HG03521 (cell line): ENCODE measurements around the gene RRP36.
"Not testable (repeated sequence)": the region's sequence is repeated elsewhere in the genome, so short reads cannot be mapped to it uniquely, and the experiment has no call there.

Experiments
- ATAC-seq: cut with Tn5 transposase; IDR thresholded peaks from one replicate; pipeline ENCODE4 v1.9.1; 2021; ENCODE audit warnings: mild to moderate bottlenecking, moderate library complexity; ENCODE audit not compliant: unreplicated experiment

The RRP36 gene

GRCh38 chr6:43021270-43022047, at the start of gene RRP36:
TSS of gene RRP36 (plus strand) at chr6:43021623. CDS start at chr6:43021655, 32 bp downstream.
- ATAC-seq, result peak; percentile 73

DNA sequence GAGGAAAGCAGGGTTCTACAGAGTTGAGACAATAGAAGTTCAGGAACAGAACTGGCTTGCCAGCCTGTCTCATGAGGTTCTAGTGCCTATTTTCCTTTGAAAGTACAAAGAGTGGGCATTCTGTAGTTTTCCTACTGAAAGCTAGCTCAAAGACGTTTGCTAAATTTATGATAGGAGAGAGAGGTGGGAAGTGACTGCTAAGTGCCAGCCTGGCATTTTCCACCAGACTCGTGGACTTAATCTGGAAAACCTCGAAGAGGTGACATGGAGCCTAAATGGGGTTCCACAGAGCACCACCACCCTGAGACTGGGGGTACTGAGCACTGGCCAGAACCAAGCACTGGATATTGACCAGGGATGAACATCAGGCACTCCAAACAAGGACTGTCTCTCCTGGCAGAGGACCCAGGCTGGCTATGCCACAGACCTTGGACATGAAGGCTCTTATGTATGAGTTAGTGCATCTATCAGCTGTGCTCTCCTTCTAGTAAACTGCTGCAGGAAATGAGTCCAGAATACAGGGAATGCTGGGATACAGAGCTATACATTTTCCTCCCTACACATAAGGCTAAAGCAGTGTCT, 49.6 kb upstream of the RRP36 start:
- ATAC-seq, result no peak

DNA sequence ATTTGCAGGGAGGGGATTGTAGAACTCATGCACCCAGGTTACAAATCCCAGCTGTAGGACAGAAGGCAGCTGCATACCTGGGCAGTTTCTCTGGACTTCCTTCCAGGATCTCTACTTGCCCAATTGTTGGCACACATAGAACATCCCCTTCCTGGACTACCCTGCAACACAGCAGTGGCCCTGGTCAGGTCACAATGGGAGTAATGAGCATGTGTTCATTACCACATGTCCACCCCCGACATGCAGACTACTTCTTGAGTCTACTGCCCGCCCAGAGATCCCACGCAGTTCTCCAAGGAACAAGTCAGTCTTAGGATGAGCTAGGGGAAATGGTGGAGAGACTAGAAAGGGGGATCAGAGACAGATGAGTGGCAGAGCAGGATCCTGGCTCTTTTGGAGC, 47.5 kb upstream of the RRP36 start:
- ATAC-seq, result no peak

GRCh38 chr6:42974919-42975505, 46.4 kb upstream of the RRP36 start:
- ATAC-seq, result no peak

GRCh38 chr6:42978487-42978838, 43.0 kb upstream of the RRP36 start:
- peak; percentile 28 for ATAC-seq

DNA sequence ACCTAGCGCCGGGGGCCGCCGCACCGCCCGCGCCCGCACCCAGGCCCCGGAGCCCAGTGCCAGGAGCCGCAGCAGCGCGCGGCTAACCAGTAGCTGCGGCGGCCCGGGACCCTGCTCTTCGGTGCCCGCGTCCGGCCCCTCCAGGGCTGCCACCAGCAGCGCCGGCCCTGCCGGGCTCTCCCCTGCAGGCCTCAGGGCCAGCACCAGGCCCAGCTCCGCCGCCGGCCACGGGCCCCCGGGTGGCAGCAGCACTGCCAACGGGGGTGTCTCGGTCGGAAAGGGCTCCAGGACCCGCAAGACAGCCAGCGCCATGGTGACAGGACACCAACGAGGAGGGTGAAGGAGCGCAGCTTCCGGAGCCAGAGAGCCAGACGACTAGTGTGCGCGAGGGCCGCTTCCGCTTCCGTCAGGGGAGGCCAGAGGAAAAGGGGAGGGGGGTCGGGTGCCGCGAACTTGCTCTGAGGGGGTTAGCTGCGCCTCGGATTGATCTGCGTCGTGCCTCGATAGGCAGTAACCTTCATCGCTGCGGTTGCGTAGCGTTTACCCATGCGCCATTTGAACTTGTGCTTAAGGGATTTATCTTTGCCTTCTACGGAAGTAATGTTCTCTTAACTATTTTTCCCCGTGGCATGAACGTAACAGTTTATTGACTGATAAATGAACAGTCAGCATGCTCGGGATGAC, 42.4 kb upstream of the RRP36 start, which contains the start of gene PEX6:
PEX6 (minus strand) TSS at position 343 of the 684 bp plus-strand sequence; CDS start at position 312, 31 bp downstream.
- ATAC-seq, result peak; percentile 75

GRCh38 chr6:42979523-42980177, 41.8 kb upstream of the RRP36 start:
- ATAC-seq, result no peak

DNA sequence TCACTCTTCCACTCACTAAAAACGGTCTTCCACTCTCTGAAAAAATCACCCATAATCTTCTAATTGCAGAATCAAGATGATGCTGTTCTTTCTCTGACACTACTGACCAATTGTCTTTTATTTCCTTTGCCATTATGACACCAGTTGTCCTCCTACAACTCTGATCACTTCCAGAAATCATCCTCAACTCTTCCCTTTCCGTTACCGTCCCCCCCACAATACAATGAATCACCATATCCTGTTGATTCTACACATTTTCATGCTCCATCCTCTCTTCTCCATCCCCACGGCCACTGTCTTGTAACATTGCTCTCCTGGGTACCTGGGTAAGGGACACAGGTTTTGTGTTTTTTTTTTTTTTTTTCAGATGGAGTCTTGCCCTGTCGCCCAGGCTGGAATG, 39.6 kb upstream of the RRP36 start:
- ATAC-seq, result no peak

DNA sequence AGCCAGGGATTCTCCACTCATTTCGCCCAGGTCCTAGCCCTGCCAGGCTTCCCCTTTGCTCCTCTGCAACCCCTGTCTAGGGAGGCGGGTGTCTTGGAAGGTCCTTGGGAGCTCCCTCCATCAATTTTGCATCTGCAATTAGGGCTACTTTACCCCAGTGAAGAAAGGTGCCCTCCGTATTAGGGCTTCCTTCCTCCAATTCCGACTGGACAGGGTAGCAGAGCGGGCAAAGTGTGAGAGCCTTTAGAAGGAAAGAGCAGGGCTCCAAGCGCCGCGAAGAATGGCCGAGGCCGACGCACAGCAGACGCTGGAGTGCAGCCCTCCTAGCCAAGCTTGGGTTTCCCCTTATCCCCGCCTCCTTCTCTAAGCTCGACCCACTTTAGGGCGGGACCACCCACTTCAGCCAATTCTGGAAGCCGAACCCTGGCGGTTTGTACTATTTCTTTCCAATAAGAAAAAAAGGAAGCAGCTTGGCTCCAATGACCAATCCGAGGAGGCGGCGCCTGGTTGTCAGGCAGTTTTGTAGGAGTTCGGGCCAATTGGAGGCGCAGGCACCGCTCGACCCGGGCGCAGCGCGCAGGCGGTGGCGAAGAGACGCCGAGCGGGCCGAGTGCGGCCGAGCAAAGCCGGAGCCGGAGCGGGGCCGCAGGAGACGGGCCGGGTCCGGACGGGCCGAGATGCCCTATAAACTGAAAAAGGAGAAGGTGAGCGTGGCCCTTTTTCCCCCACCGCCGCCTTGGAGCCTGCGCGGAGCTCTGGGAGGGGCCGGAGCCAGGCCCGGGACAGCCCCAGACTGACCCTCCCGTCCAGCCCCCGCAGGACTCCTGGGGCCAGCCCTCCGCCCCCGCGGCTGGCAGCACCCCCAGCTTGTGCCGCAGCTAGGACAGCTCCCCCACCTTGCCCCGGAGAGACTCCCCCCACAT, 37.2 kb upstream of the RRP36 start, which contains the start of gene PPP2R5D:
PPP2R5D (plus strand) TSS at position 570 of the 923 bp plus-strand sequence; CDS start at position 678, 108 bp downstream.
- ATAC-seq, result peak; percentile 93

DNA sequence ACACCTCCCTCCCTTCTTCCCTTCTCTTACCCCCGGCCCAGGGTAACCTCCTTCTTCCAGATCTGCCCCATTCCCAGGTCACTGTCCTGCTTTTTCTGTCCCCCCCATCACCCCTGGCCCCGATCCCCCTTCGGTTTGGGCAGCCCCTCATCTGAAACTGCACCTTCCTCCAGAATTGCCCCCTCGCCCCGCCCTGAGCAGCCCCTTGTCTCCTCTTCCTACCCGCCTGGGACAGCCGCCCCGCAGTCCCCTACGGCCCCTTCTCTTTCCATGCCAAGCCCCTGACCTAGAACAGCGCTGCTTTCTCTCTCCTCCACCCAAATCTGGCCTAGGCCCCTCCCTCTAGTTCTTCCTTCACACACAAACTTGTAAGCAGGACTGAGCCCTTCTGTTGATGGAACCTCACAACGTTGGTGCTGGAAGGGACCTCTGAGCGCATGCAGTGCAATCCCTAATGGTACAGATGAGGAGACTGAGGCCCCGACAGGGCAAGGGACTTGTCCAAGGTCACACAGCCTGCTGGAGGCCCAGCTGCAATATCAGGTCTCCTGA, 36.4 kb upstream of the RRP36 start:
- no peak for ATAC-seq

DNA sequence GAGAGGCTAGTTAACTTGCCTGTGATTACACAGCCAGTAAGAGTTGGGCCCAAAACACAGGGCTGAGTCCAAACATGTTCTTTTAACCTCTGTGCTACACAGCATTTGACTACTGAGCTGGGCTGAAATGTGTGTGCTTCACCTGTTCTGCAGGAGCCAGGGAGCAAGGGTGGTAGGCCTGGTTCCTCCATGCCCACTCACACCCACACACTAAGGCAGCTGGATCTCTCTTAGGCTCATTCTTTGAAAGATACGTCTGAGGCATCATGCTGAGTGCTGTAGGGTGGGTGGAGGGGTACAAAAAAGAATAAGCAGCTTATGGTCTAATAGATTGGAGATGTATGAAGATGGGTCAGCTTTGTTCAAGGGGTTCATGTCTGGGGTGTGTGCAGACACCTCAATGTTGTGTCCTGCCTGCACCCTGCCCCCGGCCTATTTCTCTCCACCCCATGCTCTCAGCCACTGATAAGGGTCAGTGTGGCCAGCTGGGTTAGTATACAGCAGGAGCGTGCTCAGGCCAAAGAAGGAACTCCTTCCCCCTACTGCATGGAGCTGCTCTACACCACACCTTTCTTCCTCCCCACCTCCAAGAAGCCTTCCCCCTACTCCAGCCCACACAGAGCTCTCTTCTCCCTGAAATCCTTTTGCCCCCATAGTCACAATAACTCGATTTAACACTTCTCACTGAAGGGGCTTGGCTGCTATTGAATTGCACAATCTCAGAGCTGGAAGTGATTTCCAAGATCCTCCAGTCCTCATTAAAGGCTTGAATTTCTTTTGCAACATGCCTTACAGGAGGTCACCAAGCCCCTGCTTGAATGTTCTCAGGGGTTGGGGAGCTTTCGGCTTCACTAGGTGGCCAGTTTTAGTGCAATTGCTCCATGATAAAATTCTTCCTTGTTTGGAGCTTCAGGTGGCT, 33.6 kb upstream of the RRP36 start:
- ATAC-seq, result no peak

DNA sequence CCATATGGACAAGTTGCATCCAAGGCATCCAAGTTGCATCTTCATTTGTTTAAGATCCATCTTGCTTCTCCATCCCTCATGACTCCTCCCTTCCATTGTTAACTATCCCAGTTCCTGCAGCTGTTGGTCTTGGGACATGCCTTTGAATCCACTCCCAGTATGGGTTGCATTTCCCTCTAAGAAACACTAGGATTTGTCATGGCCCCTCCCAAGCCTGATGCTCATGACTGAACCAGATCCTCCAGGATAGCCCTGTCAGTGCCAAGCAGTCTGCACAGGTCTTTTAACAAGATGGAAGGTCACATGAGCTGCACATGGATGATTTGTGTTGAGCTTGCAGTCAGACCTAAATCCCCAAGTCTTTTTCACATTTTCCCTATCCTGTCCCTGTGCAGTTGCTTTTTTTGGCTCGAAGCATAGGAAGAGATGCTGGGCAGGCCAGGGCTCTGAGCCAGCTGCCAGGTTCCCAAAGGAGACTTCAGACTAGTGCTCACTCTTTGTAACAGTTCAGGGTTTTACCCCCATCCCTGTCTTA, 32.9 kb upstream of the RRP36 start:
- no peak for ATAC-seq

- no peak for ATAC-seq
Observed at GRCh38 chr6:42989923-42990322, 31.5 kb upstream of the RRP36 start.

DNA sequence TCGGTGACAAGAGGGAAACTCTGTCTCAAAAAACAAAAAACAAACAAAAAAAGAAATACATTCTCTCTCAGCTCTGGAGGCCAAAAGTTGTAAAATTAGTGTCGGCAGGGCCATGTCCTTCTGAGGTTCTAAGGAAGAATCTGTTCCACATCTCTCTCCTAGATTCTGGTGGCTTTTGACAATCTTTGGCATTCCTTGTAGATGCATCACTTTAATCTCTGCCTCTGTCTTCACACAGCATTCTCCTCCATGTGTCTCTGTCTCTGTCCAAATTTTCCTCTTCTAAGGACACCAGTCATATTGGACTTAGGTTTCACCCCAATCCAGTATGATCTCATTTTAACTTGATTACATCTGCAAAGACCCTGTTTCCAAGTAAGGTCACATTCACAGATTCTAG, 28.0 kb upstream of the RRP36 start:
- no peak for ATAC-seq

GRCh38 chr6:42996513-42996912, 24.9 kb upstream of the RRP36 start:
- ATAC-seq, result no peak

DNA sequence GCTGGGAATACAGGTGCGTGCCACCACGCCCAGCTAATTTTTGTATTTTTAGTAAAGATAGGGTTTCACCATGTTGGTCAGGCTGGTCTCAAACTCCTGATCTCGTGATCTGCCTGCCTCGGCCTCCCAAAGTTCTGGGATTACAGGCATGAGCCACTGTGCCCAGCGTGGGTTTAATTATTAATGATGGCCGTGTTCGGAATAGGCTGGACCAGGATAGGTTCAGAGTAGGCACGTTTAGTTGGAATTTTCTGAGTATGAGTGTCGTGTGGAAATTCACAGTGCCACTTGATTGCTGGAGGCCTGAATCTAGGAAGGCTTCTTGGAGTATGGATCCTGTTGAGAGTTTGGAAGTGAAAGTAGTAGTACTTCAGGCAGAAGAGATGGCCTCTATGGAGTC, 23.2 kb upstream of the RRP36 start:
- not testable (repeated sequence) for ATAC-seq

- no peak for ATAC-seq
Observed at GRCh38 chr6:43001843-43002242, 19.6 kb upstream of the RRP36 start.

GRCh38 chr6:43005844-43006243, 15.6 kb upstream of the RRP36 start:
- ATAC-seq, result no peak
